ENCODE results near the gene C1orf210.

Gene C1orf210

GRCh38 chr1:43246466-43247213, 38.7 kb downstream of the C1orf210 start:
- no peak for DNase-seq

GRCh38 chr1:43243299-43243698, 42.1 kb downstream of the C1orf210 start:
- no peak for DNase-seq

- no peak for DNase-seq
Measured at GRCh38 chr1:43241413-43241836, 44.0 kb downstream of the C1orf210 start.

- no peak for DNase-seq
Measured at GRCh38 chr1:43239484-43239883, 45.9 kb downstream of the C1orf210 start.

GRCh38 chr1:43238991-43239469, 46.4 kb downstream of the C1orf210 start:
- DNase-seq = no peak

- peak; percentile 59 for DNase-seq
Measured at GRCh38 chr1:43238085-43238484, 47.3 kb downstream of the C1orf210 start.

- no peak for DNase-seq
Measured at GRCh38 chr1:43237121-43237520, 48.3 kb downstream of the C1orf210 start.

GRCh38 chr1:43235451-43236121, 49.8 kb downstream of the C1orf210 start:
- DNase-seq = no peak

- no peak for DNase-seq
Measured at GRCh38 chr1:43235040-43235439, 50.3 kb downstream of the C1orf210 start.

GRCh38 chr1:43234267-43234666, 51.1 kb downstream of the C1orf210 start:
- DNase-seq = no peak

GRCh38 chr1:43233631-43234030, 51.8 kb downstream of the C1orf210 start:
- no peak for DNase-seq

GRCh38 chr1:43232482-43232881, 52.9 kb downstream of the C1orf210 start:
- DNase-seq = no peak

- DNase-seq = no peak
Measured at GRCh38 chr1:43232074-43232473, 53.3 kb downstream of the C1orf210 start.

Measured in activated CD8-positive, alpha-beta memory T cell treated with anti-CD3 and anti-CD28 coated beads for 24 hours (primary cell).